Transverse colon (tissue), 3 donors: ENCODE data around the gene TNNI2.

ENCODE experiments used
- POLR2A ChIP-seq: fragments of 450-650 bp; IDR thresholded peaks from one replicate; pipeline ENCODE4 v1.6.1; 2016; ENCODE audit warnings: antibody characterized with exemption, mild to moderate bottlenecking, moderate library complexity
- TF ChIP-seq, protein P1 (sequence below), 5 experiments: fragments of 200-600 bp in 3 of 5; fragments of 450-650 bp in 2 of 5; sonication (generic) in 3 of 5; IDR thresholded peaks; 1 replicate in 2 of 5; 2 replicates in 3 of 5; pipeline ENCODE4 v1.5.1; 2016 to 2017; ENCODE audit warnings: antibody characterized with exemption in 5 of 5, inconsistent platforms in 3 of 5, mild to moderate bottlenecking in 2 of 5, moderate library complexity in 1 of 5

DNA sequence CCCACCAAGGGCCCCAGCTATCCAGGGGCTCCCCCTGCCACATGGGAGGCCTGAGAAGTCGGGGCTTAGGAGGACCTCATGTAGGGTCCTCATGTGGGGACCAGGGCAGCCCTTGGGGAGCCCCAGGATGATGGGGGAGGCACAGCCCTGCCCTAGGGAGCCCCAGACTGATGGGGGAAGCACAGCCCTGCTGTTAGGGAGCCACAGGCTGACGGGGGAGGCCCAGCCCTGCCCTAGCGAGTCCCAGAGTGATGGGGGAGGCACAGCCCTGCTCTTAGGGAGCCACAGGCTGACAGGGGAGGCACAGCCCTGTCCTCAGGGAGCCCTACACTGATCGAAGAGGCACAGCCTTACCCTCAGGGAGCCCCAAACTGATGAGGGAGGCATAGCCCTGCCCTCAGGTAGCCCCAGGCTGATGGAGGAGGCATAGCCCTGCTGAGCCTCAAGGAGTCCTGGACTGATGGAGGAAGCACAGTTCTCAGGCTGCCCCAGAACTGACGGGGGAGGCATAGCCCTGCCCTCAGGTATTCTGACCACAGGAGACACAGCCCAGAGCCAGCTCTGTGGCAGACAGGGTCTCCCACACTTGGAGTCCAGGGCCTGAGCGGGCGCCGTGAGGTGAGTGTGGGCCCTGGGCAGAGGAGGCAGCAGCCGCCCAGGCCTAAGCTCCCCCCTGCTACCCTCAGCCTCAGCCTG, 42.1 kb downstream of the TNNI2 start:
- TF ChIP-seq, protein P1, sequence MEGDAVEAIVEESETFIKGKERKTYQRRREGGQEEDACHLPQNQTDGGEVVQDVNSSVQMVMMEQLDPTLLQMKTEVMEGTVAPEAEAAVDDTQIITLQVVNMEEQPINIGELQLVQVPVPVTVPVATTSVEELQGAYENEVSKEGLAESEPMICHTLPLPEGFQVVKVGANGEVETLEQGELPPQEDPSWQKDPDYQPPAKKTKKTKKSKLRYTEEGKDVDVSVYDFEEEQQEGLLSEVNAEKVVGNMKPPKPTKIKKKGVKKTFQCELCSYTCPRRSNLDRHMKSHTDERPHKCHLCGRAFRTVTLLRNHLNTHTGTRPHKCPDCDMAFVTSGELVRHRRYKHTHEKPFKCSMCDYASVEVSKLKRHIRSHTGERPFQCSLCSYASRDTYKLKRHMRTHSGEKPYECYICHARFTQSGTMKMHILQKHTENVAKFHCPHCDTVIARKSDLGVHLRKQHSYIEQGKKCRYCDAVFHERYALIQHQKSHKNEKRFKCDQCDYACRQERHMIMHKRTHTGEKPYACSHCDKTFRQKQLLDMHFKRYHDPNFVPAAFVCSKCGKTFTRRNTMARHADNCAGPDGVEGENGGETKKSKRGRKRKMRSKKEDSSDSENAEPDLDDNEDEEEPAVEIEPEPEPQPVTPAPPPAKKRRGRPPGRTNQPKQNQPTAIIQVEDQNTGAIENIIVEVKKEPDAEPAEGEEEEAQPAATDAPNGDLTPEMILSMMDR (IDR thresholded peaks at IDR 0.05), result no peak
- no peak for TF ChIP-seq POLR2A
